ENCODE data around the gene CDC42. TPM values are rescaled to one million over a fixed set of nuclear protein-coding genes. Genes with fewer than 3 reads are reported as not detected.

Gene CDC42
- total and polyA plus RNA-seq, 9 of the 15 experiments (the other 6 are each of a cell fraction or from before 2014, with no cell fraction given): 186 to 398 (median 325) TPM

DNA sequence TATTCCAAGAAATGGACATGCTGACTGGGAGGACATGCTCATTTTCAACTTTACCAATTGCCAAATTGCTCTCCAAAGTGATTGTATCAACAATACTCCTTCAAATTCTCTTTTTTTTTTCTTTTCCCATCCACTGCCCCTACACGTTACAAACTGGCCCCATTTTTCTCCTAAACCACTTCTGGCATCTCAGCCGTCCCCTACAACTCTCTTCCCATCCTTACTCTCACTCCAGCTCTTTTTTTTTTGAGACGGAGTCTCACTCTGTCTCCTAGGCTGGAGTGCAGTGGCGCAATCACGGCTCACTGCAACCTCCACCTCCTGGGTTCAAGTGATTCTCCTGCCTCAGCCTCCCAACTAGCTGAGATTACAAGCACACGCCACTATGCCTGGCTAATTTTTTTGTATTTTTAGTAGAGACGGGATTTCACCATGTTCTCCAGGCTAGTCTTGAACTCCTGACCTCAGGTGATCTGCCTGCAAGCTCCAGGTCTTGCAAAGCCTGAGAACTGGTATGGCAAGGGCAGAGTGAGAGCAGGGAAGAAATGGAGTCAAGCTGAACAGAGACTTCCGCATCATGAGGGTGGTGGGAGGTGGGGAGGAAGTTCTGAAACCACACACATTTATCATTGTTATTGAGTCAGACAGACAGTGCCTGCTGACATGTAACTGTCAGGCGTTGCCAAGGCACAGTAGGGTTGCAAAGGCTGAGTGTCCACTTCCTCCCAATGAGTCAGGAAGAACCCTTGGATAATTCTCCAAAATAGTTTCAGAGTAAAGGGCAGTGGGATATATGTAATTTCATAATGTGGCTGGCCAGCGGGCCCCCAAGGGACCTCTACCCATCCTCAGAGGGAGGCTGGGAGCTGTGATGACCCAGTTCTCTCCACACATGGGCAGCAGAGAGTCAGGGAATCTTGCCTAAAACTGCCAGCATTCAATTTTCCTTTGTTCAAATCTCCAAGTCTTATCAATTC is 33.6 kb upstream of the CDC42 start (continued):
- TF ChIP-seq ATF2 (CRISPR knock-in tag; IDR thresholded peaks at IDR 0.05) (no peak), RBM17 (IDR thresholded peaks at IDR 0.05; ENCODE audit: borderline replicate concordance, low read depth, low read length) (no peak), PHB2 (IDR thresholded peaks at IDR 0.05; ENCODE audit: low read depth) (no peak), KLF10 (CRISPR knock-in tag; IDR thresholded peaks at IDR 0.05) (no peak), ZNF707 (CRISPR knock-in tag; conservative IDR thresholded peaks at IDR 0.05) (no peak), SMARCA4 (IDR thresholded peaks at IDR 0.05) (peak; percentile 90), ZBED1 (IDR thresholded peaks at IDR 0.05) (no peak), EP300 (IDR thresholded peaks at IDR 0.05; ENCODE audit: low read length) (peak; percentile 97), PHF20 (IDR thresholded peaks at IDR 0.05; ENCODE audit: partially characterized antibody) (no peak), SP1 (CRISPR knock-in tag; IDR thresholded peaks at IDR 0.05) (peak; percentile 43), ZBTB5 (IDR thresholded peaks at IDR 0.05) (no peak), NR1H2 (CRISPR knock-in tag; IDR thresholded peaks at IDR 0.05) (no peak), HDAC8 (tag; IDR thresholded peaks at IDR 0.05) (0 out of 2 replicates have a peak, but pooled peaks have one; percentile 36), EHMT2 (IDR thresholded peaks at IDR 0.05) (peak; percentile 53; the same call in 1 of the 2 replicates)
- TF ChIP-seq, protein P1, sequence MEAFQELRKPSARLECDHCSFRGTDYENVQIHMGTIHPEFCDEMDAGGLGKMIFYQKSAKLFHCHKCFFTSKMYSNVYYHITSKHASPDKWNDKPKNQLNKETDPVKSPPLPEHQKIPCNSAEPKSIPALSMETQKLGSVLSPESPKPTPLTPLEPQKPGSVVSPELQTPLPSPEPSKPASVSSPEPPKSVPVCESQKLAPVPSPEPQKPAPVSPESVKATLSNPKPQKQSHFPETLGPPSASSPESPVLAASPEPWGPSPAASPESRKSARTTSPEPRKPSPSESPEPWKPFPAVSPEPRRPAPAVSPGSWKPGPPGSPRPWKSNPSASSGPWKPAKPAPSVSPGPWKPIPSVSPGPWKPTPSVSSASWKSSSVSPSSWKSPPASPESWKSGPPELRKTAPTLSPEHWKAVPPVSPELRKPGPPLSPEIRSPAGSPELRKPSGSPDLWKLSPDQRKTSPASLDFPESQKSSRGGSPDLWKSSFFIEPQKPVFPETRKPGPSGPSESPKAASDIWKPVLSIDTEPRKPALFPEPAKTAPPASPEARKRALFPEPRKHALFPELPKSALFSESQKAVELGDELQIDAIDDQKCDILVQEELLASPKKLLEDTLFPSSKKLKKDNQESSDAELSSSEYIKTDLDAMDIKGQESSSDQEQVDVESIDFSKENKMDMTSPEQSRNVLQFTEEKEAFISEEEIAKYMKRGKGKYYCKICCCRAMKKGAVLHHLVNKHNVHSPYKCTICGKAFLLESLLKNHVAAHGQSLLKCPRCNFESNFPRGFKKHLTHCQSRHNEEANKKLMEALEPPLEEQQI (IDR thresholded peaks at IDR 0.05): no peak
- TF ChIP-seq, protein P2, sequence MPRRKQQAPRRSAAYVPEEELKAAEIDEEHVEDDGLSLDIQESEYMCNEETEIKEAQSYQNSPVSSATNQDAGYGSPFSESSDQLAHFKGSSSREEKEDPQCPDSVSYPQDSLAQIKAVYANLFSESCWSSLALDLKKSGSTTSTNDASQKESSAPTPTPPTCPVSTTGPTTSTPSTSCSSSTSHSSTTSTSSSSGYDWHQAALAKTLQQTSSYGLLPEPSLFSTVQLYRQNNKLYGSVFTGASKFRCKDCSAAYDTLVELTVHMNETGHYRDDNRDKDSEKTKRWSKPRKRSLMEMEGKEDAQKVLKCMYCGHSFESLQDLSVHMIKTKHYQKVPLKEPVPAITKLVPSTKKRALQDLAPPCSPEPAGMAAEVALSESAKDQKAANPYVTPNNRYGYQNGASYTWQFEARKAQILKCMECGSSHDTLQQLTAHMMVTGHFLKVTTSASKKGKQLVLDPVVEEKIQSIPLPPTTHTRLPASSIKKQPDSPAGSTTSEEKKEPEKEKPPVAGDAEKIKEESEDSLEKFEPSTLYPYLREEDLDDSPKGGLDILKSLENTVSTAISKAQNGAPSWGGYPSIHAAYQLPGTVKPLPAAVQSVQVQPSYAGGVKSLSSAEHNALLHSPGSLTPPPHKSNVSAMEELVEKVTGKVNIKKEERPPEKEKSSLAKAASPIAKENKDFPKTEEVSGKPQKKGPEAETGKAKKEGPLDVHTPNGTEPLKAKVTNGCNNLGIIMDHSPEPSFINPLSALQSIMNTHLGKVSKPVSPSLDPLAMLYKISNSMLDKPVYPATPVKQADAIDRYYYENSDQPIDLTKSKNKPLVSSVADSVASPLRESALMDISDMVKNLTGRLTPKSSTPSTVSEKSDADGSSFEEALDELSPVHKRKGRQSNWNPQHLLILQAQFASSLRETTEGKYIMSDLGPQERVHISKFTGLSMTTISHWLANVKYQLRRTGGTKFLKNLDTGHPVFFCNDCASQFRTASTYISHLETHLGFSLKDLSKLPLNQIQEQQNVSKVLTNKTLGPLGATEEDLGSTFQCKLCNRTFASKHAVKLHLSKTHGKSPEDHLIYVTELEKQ (CRISPR knock-in tag; IDR thresholded peaks at IDR 0.05): peak; percentile 93
